Measurements from ENCODE around the gene STAT5A. TPM values are rescaled to one million over a fixed set of nuclear protein-coding genes. Genes with fewer than 3 reads are reported as not detected.
A peak's percentile ranks its signal among the peaks of the same experiment; 100 is the strongest.

STAT5A gene
- total RNA-seq, 1 donor from 2014 or later = 105 TPM

DNA sequence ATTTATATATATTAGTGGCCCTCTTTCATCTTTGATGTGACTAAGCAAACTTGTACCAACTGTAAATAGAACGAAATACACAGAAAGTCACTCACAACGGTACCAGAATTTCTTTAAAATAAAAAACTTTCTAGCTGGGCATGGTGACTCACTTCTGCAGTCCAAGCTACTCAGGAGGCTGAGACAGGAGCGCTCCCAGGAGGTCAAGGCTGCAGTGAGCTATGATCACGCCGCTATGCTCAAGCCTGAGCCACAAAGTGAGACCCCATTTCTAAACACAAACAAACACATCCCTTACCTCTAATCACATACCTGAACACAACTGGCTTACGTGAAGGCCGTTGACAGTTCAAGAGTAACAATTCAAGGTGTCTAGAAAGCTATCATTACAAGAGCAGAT lies 41.8 kb upstream of the STAT5A start:
- peak overlapping the region in 1 of 2 donors; percentile 87 for H3K27ac ChIP-seq
- H3K4me1 ChIP-seq = peaks cover 10 to 11% of the 10 kb centered on the region in 2 donors
- no peaks in the 10 kb centered on the region for H3K9me3 ChIP-seq
- no peak overlapping the region for H3K4me3 ChIP-seq
- no peaks in the 10 kb centered on the region for H3K27me3 ChIP-seq
- TF ChIP-seq, protein P1, sequence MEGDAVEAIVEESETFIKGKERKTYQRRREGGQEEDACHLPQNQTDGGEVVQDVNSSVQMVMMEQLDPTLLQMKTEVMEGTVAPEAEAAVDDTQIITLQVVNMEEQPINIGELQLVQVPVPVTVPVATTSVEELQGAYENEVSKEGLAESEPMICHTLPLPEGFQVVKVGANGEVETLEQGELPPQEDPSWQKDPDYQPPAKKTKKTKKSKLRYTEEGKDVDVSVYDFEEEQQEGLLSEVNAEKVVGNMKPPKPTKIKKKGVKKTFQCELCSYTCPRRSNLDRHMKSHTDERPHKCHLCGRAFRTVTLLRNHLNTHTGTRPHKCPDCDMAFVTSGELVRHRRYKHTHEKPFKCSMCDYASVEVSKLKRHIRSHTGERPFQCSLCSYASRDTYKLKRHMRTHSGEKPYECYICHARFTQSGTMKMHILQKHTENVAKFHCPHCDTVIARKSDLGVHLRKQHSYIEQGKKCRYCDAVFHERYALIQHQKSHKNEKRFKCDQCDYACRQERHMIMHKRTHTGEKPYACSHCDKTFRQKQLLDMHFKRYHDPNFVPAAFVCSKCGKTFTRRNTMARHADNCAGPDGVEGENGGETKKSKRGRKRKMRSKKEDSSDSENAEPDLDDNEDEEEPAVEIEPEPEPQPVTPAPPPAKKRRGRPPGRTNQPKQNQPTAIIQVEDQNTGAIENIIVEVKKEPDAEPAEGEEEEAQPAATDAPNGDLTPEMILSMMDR (IDR thresholded peaks at IDR 0.05) = no peak
- intact Hi-C loops (cut with DNase I) = no loop called here
- no peaks in the 10 kb centered on the region for H3K36me3 ChIP-seq
- DNase-seq (ENCODE audit: low spot score in 2 of 2) = no peak

DNA sequence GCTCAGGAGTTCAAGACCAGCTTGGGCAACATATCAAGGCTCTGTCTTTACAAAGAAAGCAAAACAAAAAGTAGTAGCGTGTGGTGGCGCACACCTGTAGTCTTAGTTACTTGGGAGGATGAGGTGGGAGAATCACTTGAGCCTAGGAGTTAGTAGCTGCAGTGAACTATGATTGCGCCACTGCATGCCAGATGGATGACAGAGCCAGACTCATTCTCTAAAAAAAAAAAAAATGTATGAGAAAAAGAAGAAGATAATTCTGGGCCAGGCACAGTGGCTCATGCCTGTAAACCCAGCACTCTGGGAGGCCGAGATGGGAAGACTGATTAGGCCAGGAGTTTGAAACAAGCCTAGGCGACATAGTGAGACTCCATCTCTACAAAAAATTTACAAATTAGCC lies 40.6 kb upstream of the STAT5A start:
- Histone ChIP-seq H3K4me1 (peaks cover 11 to 17% of the 10 kb centered on the region in 2 donors), H3K27me3 (no peaks in the 10 kb centered on the region), H3K27ac (peak overlapping the region; percentile 87 to 91), H3K4me3 (peak overlapping the region in 1 of 2 donors; percentile 49), H3K36me3 (no peaks in the 10 kb centered on the region), H3K9me3 (no peaks in the 10 kb centered on the region)
- no peak for DNase-seq (ENCODE audit: low spot score in 2 of 2)
- intact Hi-C loops (cut with DNase I) = loop anchor here (2.0 kb wide), 1 partner anchor 27 kb away; no protein-coding TSS in a partner anchor
- TF ChIP-seq, protein P1 (IDR thresholded peaks at IDR 0.05) = no peak

DNA sequence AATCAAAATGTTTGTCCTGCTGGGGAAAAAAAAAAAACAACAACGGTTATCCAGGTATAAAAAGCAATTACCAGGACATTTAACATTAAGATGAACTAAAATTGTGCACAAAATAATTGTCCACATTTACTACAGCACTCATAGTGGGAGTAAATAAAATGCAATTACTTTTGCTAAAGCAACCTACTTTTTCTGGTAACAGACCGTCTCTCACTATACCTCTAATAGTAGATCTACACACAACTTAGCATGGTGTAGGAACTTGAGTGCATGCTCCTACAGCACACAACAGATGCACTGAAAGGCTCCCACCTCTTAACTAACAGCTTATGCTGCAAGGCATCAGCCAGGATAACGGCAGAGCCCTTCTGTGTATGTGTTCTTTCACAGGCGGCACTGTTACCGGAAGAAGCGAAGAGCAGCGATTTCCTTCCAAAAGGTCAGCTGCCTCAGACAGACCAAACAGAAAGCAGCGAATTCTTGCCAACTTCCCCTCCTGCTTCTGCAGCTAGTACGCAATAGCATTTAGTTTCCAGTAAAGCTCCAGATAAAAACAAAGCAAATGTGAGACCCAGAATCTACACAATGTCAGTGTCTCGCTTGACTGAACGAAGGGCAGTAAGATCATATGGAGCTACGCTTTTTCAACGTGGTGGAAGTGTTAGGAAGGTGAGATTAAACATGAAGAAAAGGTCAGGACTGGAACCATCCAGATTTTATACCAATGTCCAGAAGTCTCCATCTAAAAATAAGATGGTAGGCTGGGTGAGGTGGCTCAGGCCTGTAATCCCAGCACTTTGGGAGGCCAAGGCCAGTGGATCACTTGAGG lies 39.7 kb upstream of the STAT5A start:
- Histone ChIP-seq H3K4me3 (peak overlapping the region; percentile 24 to 49), H3K4me1 (peaks cover 11 to 18% of the 10 kb centered on the region in 2 donors), H3K9me3 (no peaks in the 10 kb centered on the region), H3K27ac (peak overlapping the region; percentile 87 to 91), H3K27me3 (no peaks in the 10 kb centered on the region), H3K36me3 (no peaks in the 10 kb centered on the region)
- DNase-seq (ENCODE audit: low spot score in 2 of 2) = peak; percentile 47 to 91
- intact Hi-C loops (cut with DNase I) = loop anchor here (2.0 kb wide), 1 partner anchor 26 kb away; no protein-coding TSS in a partner anchor
- TF ChIP-seq, protein P1 (IDR thresholded peaks at IDR 0.05) = no peak

DNA sequence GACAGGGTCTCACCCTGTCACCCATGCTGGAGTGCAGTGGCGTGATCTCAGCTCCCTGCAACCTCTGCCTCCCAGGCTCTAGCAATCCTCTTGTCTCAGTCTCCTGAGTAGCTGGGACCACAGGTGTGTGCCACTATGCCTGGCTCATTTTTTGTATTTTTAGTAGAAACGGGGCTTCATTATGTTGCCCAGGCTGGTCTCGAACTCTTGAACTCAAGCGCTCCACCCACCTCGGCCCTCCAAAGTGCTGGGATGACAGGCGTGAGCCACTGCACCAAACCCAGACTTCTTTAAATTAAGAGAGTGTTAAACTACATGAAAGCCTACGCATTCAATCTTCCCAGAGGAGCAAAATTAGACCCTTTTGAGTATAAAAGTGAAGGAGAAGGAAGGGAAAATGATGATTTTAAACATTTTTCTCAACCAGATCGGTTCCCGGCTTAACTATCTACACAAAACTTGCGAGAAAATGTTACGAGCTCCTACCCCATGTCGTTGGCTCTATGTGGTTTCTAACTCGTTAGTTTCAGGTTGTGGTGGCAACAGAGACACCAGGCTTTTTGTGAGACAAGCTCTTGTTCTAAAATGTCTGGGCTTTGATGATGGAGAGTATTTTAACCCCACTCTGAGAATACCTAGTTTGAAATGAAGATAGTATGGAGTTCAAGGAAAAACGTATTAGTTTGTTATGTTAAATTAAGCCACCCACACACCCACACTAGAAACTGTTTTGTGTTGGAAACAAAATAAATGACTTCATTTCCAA lies 38.4 kb upstream of the STAT5A start:
- TF ChIP-seq, protein P1 (IDR thresholded peaks at IDR 0.05) = no peak
- intact Hi-C loops (cut with DNase I) = loop anchor here (2.0 kb wide), 1 partner anchor 25 kb away; no protein-coding TSS in a partner anchor
- Histone ChIP-seq H3K4me3 (no peak overlapping the region), H3K4me1 (peaks cover 11 to 20% of the 10 kb centered on the region in 2 donors), H3K9me3 (no peaks in the 10 kb centered on the region), H3K27me3 (no peaks in the 10 kb centered on the region), H3K36me3 (no peaks in the 10 kb centered on the region), H3K27ac (peak overlapping the region; percentile 87 to 91)
- no peak for DNase-seq (ENCODE audit: low spot score in 2 of 2)

DNA sequence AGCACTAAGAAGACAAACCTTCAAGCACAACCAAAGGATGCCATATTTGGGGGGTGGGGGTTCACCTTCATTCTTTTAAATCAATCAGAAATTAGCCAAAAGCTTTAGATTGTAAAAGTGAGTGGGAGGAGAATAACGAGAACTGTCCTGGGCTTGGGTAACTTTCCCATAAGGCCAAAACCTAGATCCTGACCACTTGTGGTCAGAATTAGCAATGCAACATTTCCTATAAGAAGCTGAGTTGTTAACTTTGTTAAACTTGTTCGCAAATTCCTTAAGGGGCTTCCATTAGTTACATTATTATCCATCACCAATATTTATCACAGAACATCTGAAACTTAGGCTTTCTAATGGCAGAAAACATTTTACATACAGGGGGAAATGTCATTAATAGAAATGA lies 37.2 kb upstream of the STAT5A start:
- no peak overlapping the region for H3K4me3 ChIP-seq
- intact Hi-C loops (cut with DNase I) = no loop called here
- no peak overlapping the region for H3K27ac ChIP-seq
- peaks cover 11 to 20% of the 10 kb centered on the region in 2 donors for H3K4me1 ChIP-seq
- H3K27me3 ChIP-seq = no peaks in the 10 kb centered on the region
- DNase-seq (ENCODE audit: low spot score in 2 of 2) = no peak
- no peaks in the 10 kb centered on the region for H3K9me3 ChIP-seq
- H3K36me3 ChIP-seq = no peaks in the 10 kb centered on the region
- TF ChIP-seq, protein P1 (IDR thresholded peaks at IDR 0.05) = peak in 2 of 3 experiments; percentile 14 to 15
